HG03025 (cell line): ENCODE data around the gene SLC25A39.
"Not testable (repeated sequence)": the region's sequence is repeated elsewhere in the genome, so short reads cannot be mapped to it uniquely, and the experiment has no call there.

Experiments used
- ATAC-seq: cut with Tn5 transposase; IDR thresholded peaks from one replicate; pipeline ENCODE4 v1.9.1; 2021; ENCODE audit warnings: mild to moderate bottlenecking, moderate library complexity; ENCODE audit not compliant: unreplicated experiment, low FRiP score

The SLC25A39 gene, protein sequence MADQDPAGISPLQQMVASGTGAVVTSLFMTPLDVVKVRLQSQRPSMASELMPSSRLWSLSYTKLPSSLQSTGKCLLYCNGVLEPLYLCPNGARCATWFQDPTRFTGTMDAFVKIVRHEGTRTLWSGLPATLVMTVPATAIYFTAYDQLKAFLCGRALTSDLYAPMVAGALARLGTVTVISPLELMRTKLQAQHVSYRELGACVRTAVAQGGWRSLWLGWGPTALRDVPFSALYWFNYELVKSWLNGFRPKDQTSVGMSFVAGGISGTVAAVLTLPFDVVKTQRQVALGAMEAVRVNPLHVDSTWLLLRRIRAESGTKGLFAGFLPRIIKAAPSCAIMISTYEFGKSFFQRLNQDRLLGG

GRCh38 chr17:44324571-44325275 lies at the start of gene SLC25A39:
SLC25A39 (minus strand) TSS chr17:44324823; CDS start chr17:44323562, 1,261 bp downstream.
- ATAC-seq = peak; percentile 58

GRCh38 chr17:44372036-44372435 lies 47.4 kb upstream of the SLC25A39 start:
- ATAC-seq = no peak

DNA sequence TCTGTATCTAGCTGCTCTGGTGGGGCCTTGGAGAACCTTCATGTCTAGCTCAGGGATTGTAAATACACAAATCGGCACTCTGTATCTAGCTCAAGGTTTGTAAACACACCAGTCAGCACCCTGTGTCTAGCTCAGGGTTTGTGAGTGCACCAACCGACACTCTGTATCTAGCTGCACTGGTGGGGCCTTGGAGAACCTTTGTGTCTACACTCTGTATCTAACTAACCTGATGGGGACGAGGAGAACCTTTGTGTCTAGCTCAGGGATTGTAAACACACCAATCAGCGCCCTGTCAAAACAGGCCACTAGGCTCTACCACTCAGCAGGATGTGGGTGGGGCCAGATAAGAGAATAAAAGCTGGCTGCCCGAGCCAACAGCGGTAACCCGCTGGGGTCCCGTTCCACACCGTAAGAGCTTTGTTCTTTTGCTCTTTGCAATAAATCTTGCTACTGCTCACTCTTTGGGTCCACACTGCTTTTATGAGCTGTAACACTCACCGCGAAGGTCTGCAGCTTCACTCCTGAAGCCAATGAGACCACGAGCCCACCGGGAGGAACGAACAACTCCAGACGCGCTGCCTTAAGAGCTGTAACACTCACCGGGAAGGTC lies 44.9 kb upstream of the SLC25A39 start:
- ATAC-seq = not testable (repeated sequence)

GRCh38 chr17:44368391-44369243 lies 44.0 kb upstream of the SLC25A39 start:
- ATAC-seq = not testable (repeated sequence)

- ATAC-seq = no peak
Measured at GRCh38 chr17:44367231-44367979, 42.8 kb upstream of the SLC25A39 start.

DNA sequence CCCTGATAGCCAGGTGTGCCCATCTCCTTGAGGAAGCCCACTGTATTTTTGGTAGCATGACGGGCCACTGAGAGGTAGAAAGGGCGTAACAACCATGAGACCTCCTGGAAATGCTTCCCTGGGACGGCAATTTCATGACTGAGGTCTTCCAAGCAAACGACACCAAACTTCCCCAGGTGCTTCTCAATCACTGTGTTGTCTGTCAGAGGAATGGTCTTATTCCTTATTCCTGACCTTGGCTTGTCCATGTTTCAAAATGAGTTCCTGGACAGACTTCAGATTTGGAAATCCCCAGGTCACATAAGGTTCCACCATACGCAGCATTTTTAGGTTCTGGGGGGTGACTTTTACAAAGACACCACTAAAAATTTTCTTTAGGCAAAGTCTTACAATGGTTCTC lies 40.4 kb upstream of the SLC25A39 start:
- ATAC-seq = not testable (repeated sequence)

- no peak for ATAC-seq
Measured at GRCh38 chr17:44363613-44364159, 39.1 kb upstream of the SLC25A39 start, which contains the start of gene FAM171A2. FAM171A2 (minus strand) TSS chr17:44363853; CDS start chr17:44363714, 139 bp downstream.

DNA sequence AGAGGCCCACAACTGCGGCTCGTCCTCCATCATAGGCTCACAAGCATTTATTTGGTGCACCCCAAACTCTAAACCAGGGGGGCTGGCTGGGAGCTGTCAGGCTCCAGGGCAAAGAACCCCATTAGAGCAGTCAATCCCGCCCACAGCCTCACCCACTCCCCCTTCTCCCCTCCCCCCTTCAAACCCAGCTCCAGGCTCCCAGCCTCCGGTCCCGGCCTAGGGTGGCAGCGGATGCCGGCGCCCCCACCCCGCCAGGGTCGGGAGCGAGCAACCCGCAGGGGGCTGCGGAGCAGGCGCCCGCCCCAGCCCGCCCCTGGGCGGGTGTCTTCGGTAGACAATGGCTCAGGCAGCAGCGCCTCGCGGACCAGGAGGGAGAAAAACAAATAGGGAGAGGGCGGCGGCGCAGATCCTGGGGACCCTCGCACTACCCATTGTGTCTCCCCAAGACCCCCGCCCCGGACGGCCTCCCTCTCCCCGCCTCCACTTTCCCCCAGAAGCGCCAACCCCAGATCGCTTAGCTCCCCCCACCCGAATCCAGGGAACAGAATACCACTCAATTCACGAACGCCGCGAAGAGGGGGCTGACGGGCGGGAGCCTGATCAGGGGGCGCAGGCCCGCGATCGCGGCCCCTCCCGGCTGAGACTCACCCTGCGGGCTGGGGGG lies 38.5 kb upstream of the SLC25A39 start:
- ATAC-seq = no peak

- no peak for ATAC-seq
Measured at GRCh38 chr17:44362459-44362948, 37.9 kb upstream of the SLC25A39 start.

DNA sequence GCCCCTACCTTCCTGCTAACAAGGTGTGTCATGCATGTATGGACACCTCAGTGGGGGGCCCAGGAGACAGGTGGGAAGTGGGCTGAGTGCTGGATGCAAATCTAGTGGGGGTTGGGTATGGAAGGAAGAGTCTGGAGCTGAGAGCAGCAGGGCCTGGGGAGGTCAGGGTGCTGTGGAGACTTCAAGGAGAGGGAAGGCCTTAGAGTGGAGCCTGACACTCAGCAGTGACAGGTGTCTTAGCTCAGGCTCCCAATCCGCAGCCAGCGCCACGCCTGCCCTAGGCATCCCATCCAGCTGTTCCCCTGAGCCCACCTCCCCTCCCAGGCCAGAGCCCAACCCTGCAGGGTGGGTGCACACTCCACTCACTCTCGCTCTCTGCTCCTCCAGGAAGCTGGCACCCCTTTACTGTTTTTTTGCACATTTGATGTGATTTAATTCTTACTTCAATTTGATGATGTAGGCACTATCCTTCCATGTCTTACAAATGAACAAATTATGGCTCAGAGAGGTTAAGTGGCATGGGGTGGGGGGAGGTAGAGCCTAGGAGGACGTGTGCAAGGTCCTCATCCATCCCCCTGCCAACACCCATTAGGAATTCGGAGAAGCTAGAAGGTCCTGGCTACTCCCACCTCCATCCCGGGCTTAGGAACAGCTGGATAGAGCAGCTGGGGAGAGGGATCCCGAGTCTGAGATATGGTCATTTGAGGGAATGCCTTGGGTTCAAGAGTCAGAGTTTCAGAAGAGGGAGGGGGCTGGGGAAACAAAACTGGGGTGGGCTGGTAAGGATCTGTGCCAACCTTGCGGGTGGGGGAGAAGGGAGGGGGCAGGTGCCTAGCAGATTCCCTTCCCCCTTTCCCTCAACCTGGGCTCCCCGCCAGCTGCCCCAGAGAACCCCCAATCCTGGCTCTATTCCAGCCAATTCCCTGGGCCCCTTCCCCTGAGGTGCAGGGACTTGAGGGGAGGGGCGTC lies 37.0 kb upstream of the SLC25A39 start:
- no peak for ATAC-seq

- no peak for ATAC-seq
Measured at GRCh38 chr17:44360826-44361225, 36.2 kb upstream of the SLC25A39 start.

- ATAC-seq = no peak
Measured at GRCh38 chr17:44360144-44360533, 35.5 kb upstream of the SLC25A39 start.

GRCh38 chr17:44359458-44360143 lies 35.0 kb upstream of the SLC25A39 start:
- no peak for ATAC-seq

- ATAC-seq = no peak
Measured at GRCh38 chr17:44359006-44359405, 34.4 kb upstream of the SLC25A39 start.

DNA sequence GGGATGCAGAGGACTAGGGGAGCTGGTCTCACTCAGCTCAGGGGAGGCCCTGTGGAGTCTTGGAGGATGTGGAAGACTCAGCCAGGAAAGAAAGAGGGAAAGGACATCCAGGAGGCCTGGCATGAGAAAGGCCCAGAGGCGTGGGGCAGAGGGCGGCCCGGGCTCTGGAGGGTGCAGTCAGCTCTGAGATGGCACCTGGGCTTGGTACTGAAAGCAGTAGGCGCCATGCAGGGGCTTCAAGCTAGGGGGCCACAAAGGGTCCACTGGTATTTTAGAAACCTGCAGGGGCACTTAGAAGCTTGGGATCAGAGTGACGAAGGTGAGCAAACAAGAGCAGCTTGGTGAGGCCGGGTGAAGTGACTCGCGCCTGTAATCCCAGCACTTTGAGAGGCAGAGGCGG lies 33.4 kb upstream of the SLC25A39 start:
- no peak for ATAC-seq

GRCh38 chr17:44356241-44356640 lies 31.6 kb upstream of the SLC25A39 start:
- no peak for ATAC-seq

GRCh38 chr17:44355642-44356099 lies 31.0 kb upstream of the SLC25A39 start:
- ATAC-seq = no peak
